Measurements from ENCODE around the gene ACTG1.
"Not testable (repeated sequence)": the region's sequence is repeated elsewhere in the genome, so short reads cannot be mapped to it uniquely, and the experiment has no call there.

The ACTG1 gene

DNA sequence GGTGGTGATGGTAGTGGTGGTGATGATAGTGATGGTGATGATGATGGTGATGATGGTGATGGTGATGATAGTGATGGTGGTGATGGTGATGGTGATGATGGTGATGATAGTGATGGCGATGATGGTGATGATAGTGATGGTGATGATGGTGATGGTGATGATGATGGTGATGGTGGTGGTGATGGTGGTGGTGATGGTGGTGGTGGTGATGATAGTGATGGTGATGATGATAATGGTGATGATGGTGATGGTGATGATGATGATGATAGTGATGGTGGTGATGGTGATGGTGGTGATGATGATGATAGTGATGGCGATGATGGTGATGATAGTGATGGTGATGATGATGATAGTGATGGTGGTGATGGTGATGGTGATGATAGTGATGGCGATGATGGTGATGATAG is 19.4 kb upstream of the ACTG1 start:
- not testable (repeated sequence) for DNase-seq

DNA sequence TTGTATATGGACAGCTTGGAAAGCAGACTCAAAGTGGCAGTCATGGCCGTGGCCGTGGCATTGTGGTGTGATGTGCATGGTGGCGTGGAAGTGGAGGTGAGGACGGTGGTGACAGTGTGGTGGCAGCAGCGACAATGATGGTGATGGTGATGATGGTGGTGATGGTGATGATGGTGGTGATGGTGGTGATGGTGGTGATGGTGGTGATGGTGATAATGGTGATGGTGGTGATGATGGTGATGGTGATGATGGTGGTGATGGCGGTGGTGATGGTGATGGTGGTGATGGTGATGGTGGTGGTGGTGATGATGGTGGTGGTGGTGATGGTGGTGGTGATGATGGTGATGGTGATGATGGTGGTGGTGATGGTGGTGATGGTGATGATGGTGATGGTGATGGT is 18.4 kb upstream of the ACTG1 start:
- DNase-seq, result not testable (repeated sequence)

DNA sequence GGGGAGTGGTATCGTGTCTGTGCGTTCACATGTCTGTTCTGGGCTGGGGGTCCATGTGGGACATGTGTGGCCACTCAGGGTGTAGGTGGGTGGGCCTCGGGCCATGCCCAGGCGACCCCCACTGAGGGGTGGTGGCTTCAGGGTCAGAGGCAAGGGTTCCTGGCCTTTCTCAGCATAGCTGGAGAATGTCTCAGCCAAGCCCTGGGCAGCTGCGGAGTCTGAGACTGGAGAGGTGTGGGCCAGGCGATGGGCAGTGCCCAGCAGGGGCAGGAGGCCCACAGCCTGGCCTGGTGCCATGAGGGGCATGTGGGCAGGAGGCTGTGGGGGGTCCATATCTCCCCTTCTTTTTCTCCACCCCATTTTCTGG is 16.8 kb upstream of the ACTG1 start:
- DNase-seq, result no peak

DNA sequence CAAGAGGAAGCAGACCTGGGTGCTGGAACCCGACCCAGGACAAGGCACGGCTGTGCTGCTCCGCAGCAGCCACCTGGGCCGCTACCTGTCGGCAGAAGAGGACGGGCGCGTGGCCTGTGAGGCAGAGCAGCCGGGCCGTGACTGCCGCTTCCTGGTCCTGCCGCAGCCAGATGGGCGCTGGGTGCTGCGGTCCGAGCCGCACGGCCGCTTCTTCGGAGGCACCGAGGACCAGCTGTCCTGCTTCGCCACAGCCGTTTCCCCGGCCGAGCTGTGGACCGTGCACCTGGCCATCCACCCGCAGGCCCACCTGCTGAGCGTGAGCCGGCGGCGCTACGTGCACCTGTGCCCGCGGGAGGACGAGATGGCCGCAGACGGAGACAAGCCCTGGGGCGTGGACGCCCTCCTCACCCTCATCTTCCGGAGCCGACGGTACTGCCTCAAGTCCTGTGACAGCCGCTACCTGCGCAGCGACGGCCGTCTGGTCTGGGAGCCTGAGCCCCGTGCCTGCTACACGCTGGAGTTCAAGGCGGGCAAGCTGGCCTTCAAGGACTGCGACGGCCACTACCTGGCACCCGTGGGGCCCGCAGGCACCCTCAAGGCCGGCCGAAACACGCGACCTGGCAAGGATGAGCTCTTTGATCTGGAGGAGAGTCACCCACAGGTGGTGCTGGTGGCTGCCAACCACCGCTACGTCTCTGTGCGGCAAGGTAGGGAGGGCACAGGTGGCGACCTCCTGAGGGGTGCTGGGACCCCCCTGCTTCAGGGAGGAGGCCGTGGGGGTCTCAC is 16.2 kb upstream of the ACTG1 start:
- DNase-seq, result no peak

DNA sequence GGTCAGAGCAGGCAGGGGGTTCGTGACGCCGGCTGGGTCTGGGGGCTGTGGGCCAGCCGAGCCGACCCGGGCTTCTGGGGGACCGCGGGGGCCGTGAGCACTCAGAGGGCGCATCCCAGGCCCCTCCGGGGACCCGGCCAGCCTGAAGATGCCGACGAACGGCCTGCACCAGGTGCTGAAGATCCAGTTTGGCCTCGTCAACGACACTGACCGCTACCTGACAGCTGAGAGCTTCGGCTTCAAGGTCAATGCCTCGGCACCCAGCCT is 15.7 kb upstream of the ACTG1 start:
- no peak for DNase-seq

DNA sequence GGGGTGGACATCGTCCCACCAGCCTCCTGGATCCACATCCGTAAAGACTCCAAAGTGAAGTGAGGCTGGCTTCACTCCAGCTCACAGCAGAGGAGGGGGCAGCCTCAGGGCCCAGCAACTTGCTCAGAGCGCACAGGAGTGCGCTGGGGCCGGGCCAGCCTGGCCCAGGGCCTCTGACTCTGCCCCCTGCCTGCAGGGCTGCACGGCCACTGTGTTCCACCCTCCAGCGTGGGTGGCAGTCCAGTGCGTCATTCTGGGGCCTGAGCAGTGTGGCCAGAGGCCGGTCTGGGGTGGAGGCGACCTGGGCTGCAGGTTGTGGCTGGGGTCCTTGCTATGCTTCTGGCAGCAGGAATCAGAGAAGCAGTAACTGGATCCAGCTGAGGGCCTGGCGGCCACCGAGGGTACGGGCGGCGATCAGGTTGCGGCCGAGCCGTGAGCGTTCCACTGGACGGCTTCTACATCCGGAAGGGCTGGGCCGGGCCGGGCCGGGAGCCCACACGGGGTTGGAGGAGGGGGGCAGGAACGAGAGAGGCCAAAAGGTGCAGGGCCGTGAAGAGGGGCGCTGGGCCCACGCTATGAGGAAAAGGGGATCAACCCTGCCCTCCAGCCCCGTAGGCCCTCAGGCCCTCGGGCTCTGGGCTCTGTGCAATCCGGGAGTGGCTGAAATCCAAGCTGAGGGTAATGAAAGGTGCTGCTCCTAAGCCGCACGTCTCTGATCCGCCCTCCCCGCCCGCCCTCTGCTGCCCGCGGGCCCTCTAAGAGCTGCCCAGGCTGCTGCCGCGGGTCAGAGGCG is 15.2 kb upstream of the ACTG1 start, which contains the start of gene FSCN2:
FSCN2 (plus strand) TSS at position 787 of the 793 bp plus-strand sequence. CDS start 155 bp downstream, outside the sequence.
- DNase-seq, result no peak

DNA sequence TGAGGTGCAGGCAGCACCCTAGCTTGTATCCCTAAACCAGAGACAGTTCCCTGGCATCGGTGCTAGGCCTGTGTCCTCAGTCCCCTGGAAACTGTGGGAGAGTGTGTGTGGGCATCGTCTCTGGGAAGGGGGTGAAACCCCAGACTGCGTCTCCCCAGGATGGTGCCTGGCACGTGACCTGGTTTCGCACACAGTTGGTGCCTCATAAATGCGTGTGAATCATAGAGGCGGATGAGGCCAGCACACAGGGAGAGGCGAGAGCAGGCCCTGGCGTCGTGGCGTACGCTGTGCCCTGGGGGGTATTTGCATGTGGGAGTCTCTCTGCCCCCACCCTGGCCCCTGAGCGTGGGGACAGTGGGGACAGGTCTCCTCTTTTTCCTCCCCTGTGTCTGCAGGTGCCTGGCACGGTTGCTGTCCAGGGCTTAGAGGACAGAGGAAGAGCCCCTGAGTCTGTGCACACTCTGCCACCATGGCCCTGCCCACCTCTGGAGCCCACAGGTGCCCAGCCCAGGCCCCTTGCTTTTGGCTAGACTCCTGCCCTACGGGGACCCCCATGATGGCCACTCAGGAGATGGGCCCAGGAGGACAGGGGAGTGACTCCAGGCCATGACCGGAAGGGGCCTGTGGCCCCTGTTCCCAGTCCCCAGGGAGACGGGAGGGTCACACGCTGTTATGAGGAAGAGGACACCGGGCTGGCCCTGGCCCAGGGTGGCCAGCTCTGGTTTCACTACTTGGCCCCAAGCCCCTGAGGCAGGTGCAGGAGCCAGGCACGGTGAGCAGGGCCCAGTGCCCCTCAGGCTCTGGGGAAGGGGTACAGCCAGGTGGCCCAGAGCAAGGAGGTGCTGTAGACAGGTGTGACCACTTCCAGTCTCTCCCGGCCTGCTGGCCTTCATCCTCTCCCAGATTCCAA is 14.3 kb upstream of the ACTG1 start:
- DNase-seq, result no peak

DNA sequence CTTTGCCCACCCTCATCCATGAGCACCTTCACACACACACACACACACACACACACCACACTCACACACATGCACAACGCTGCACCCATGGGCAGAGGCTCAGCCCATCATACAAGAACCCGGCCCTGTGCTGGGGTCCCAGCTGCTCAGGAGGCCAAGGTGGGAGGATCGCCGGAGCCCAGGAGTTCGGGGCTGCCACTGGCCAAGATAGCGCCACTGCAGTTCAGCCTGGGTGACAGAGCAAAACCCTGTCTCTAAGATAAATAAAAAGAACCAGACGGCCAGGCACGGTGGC is 12.2 kb upstream of the ACTG1 start:
- DNase-seq, result no peak

DNA sequence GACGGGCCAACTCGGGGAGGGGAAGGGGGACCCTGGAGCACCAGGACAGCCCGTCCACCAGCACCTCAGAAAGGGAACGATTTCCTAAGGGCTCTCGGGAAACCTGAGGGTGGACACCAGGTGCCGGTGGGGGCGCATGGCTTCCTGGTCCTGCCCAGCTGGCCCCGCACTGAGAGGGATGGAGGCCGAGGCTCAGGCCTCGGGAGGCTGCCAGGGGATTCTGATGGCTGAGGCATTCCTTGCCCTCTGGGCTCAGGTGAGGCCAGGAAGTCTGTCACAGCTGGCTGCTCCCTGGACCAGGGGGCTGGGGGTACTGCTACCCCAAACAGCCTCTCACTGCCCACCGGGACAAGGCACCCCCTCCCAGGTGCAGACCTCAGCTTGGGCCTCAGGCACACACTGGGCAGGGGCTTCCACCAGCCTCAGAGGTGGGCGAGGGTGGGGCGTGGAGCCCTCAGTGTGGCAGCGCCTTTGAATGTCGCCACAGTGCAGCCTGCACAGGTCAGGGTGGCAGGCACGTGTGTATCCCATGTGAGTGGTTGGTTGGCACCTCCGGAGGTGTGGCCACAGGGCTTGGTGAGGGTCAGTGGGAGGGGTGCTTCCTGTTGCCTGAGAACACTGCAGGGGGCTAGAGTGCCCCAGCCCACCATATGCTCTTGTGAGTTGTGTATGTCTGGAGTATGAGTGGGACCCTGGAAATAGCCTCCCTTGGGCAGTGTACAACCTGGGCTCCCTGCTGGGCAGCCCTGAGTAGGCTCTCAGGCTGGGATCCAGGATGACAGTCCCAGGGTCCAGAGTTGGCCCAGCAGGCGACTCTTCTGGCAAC is 11.7 kb upstream of the ACTG1 start:
- DNase-seq, result no peak

DNA sequence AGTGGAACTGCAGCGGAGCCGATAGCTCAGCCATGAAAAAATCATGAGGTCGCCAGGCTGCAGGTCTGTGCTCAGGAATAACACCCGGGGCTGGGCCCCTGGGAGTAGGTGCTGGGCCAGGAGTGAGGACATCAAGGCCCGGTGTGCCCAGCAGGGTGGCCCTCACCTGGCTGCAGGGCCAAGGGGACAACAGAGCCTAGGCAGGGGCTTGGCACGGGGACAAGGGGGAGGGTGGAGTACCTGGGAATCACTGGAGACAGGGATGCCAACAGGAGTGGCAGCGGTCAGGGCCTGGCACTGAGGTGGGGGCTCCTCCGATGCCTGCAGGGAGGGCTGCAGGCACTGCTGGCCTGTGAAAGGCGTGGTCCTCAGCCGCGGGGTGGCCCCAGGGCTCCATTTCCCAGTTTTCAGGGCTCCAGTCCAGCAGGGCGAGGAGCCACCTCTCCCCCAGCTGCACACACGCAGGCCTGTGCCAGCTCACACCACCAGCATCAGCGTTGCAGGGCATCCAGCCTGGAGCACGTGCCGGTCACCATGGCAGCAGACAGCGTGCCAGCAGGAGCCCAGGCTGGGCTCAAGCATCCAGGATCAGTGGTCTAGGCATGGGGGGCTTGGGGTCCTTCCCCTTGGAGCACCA is 10.9 kb upstream of the ACTG1 start:
- DNase-seq, result no peak

DNA sequence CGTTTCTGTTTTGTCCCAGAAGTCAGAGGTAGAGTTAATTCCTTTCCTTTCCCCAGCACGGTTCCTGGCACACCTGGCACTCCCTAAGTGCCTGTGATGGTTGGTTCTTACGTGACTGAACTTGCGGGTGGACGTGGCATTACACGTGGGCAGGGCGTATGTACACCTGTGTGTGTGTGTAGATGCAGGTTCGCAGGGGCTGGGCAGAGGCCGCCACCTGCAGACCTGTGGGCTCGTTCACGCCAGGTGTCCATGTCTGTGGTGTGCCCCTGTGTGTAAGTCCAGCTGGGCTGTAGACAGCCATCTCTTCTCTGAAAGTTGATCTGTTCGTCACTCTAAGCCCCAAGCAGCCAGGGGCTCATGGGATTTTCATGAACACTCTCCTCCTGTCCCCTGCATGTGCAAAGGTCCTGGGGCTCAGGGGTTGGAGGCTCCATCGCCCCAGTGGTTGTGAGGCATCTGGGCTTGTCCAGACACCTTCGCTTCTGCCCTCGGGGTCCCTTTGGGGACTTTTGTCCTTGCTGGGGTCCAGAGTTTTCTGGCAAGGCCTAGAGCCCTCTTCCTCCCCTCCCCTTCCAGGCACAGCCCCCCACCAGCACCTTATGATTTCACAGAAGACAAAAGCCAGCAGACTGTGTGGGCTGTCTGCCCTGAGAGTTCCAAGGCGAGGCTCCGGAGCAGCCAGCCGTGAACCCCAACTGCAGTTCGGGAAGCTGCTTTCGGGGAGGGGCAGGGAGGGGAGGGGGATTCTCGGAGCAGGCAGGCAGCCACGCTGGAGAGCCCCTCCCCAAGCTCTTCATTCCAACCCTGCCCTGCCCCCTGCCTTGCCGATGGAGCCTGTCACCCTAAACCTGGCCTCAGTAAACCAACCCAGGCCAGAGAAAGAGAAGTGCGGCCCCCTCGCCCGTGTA is 10.1 kb upstream of the ACTG1 start:
- DNase-seq, result peak; percentile 91

DNA sequence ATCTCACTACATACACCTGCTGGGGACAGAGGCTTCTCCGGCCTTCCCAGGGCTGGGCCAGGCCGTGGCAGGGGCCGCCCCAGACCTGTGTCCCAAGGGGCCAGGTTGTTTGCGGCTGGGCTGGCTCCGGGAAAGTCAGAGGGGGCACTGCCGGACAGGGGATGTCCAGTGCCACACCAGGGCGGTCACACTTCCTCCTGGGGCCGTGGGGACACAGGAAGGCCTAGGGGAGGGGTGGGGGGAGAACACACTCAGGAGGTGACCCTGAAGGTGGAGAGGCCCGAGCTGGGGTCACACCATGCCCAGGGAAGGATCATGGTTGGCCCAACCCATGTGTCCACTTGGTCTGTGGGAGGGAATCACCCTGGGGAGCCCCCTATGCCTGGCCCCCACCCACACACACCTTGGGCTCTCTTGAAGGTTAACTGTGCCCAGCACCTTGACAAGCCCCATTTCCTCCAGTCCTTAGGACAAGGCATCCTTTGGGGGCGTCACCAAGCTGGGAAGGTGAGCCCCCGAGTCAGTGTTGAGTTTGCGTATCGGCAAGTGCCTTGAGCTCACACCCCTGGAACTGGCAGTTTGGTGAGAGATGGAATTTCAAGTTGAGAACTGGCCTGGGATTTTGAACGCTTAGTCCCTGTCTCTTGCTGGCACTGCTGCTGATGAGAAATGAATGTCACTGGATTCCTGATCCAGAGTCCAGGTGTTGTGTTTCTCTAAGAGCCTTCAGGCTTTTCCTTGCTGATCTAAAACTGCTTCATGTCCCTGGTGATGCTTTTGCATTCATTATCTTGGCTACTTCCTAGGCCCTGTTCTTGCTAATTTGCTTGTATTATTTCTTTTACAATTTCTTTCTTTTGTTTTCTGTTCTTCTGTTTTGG is 7.7 kb upstream of the ACTG1 start:
- no peak for DNase-seq

DNA sequence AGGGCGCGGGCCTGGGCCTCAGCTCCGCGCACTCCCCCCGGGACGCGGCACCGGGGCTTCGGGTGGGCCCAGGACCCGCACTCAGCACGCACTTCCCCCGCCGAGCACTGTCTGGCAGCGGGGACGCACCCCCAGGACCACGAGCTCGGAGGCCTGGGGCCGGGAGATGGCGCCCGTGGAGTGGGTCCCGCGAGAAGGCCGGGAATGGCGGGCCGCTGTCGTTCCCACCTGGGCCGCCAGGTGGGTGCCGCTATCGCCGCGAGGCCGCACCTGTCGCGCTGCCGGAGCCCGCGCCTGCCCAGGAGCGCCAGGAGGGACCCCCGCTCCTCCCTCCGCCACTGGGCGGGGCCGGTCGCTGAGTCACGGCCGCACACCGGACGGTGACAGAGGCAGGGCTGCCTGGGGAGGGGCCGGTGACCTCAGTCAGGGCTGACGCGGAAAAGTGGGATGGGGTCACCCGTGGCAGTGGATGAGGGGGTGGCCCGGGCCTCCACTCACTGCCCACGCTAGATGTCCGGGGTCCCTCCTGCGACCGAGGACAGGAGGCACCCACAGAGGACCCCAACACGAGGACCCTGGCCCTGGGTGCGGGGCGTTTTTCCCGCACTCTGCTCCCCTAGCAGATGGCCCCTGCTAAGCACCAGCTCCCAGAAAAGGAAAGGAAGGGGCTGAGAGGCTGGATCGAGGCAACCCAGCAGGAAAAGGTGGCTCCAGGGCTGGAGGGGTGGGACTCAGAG is 6.9 kb upstream of the ACTG1 start:
- DNase-seq, result peak; percentile 94

DNA sequence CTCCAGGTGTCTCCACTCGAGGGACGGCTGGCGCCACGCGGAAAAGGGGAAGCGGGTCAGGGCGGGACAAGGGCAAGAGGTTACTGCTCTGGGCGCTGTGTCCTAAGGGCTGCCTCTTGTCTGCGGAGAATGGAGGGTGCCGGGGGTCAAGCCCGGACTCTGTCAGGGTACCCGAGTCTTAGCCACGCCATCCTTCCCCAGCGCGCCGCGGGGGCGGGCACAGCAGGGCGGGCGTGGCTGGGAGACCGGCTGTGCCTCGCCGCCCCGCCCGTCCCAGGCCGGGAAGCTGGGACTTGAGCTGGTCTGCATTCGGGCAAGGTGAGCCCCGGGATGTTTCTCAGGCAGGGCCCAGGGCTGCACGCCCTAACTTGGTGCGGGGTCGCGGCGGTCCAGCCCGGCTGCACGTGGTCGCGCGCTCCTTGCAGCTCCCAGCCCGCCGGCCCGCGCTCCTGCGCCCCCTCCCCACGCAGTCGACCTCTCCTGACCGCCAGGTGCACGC is 6.2 kb upstream of the ACTG1 start:
- DNase-seq, result peak; percentile 83

DNA sequence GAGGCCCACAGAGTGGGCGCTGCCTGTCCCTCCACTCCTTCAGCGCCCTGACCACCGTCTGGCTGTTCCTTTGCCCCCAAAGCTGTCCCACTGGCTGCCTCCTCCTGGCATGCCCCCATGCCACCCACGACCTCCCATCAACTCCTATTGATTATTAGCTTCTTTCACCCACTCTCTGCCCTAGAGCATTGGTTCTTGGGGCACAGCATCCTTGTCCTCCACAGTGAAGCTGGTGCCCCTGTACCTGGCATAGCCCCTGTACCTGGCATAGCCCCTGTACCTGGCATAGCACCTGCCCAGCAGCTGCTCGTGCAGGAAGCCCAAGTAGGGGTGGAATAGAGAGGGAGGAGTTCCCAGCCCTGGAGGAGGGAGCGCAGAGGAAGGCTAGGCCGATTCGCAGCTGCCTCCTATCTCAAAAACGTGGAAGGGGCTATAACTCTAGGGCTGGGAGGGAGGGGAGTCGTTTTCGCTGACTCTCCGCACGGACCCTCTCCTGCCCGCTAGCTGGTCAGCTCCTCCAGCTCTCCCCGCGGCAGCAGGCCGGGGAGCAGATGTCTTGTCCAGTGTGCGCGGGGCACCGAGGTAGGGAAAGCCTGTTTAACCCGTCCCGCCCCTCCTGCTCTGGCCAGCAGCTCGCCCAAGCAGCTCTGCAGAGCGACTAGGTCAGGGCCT is 5.7 kb upstream of the ACTG1 start:
- peak; percentile 94 for DNase-seq

DNA sequence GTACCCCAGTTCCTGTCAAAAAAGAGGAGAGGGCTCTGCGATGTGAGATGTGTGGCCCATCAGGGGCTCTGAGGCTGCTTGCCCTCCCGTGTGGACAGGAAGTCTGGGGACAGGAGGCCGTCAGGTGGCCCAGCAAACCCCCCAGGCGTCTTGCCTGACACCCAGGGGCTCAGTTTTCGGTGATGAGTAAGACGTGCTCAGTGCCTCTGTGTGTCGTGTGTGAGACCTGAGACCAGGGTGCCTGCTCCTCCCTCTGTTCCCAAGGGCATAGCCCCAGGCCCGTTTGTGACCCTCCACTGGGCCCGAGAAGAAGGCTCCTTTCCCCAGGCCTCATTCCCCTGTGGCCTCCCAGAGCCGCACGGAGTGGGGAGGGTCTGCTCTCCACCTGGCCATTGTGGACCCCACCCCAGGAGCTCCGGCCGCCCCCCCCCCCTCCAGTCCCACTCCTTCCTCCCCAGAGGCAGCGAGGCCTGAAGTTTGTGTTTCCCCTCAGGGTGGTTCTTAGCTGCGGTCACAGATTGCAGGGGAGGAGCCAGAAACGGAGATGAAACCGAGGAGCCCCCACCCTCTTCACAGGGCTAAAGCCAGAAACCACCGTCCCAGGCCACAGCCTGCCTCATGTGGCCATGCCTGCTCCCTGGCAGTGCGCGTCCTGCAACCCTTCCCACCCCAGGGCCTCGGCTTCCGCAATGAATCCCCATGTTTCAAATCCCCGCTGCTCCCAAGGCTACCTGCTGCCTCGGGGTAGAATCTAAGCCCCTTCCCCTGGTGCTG is 4.9 kb upstream of the ACTG1 start:
- DNase-seq, result peak; percentile 90

DNA sequence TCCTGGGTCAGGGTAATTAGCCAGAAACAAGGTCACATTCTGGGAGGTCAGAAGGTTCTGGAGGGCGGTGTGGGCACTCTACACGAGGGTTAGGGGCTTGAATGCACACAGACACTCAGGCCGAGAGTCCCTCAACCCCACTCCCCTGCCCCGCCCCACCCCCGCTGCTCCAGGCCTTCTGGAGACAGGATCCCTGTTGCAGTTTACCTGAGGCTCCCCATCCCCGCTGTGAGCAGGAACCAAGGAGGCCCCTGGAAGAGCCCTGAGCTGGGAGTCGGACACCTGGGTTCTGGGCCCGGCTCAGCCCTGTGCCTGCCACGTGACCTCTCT is 4.4 kb upstream of the ACTG1 start:
- no peak for DNase-seq

DNA sequence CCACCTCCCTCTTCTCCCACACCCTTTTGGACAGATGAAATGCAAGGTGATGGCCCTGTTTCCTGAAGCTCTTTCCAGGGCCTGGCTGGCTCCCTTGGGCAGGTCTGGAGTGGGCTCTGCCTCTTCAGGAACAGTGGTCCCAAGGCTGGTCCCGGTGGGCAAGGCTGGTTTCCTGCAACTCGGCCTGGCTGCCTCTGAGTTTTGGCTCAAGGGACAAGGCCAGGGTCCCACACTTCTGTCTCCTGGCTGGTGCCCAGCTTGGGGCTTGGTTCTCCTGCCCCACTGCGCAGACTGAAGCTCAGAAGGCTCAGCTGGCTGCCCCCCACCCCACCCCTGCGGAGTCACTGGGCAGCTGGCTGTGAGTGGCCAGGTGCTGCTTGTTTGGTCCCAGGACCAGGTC is 3.8 kb upstream of the ACTG1 start:
- DNase-seq, result no peak
